Testis (tissue), 2 donors: Measurements from ENCODE around the gene SLC25A25.

Experiments used
- POLR2A ChIP-seq: fragments of 450-650 bp; IDR thresholded peaks from one replicate; pipeline ENCODE4 v1.6.1; 2017; ENCODE audit warnings: antibody characterized with exemption, mild to moderate bottlenecking, moderate library complexity
- TF ChIP-seq, protein P1 (sequence below), 3 experiments: fragments of 450-650 bp in 2 of 3; fragments of 200-600 bp in 1 of 3; sonication (generic) in 1 of 3; IDR thresholded peaks; one replicate each; pipeline ENCODE4 v1.5.1; 2016 to 2019; ENCODE audit warnings: antibody characterized with exemption in 3 of 3, mild to moderate bottlenecking in 2 of 3, moderate library complexity in 1 of 3

DNA sequence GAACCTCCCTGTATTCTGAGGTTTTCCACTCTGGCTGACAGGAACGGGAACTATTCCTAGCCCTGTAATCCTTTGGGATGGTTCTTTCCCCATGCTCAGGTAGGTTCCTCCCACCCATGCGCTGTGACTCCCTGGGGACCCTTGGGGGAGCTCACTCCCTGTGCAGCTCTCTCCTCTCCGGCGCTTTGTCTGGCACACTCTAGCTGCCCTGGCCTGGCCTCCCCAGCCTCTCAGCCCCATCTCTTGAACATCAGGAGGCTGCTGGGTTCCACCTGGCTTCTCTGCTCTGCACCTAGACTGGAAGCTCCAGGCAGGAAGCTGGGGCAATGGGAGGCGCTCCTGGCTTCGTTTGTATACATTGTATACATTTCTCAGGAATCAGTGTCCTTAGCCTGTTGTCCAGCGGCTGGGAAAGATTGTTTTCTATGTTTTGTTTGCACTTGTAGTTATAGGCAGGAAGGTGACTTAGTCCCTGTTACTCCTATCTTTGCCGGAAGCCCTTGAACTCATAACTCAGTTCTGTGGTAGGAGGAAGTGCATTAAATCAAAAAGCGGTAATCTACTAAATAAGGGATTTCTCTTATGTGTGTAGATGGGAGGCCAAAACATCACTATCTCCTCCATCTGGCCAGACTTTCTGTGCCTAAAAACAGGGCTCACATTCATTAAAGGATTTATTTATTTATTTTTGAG is 20.4 kb downstream of the SLC25A25 start:
- TF ChIP-seq, protein P1, sequence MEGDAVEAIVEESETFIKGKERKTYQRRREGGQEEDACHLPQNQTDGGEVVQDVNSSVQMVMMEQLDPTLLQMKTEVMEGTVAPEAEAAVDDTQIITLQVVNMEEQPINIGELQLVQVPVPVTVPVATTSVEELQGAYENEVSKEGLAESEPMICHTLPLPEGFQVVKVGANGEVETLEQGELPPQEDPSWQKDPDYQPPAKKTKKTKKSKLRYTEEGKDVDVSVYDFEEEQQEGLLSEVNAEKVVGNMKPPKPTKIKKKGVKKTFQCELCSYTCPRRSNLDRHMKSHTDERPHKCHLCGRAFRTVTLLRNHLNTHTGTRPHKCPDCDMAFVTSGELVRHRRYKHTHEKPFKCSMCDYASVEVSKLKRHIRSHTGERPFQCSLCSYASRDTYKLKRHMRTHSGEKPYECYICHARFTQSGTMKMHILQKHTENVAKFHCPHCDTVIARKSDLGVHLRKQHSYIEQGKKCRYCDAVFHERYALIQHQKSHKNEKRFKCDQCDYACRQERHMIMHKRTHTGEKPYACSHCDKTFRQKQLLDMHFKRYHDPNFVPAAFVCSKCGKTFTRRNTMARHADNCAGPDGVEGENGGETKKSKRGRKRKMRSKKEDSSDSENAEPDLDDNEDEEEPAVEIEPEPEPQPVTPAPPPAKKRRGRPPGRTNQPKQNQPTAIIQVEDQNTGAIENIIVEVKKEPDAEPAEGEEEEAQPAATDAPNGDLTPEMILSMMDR (IDR thresholded peaks at IDR 0.05) = no peak
- no peak for TF ChIP-seq POLR2A
